ENCODE results near the gene SH3PXD2A. TPM values are rescaled to one million over a fixed set of nuclear protein-coding genes. Genes with fewer than 3 reads are reported as not detected.

The SH3PXD2A gene
- polyA plus RNA-seq, 1 experiment: 50.2 TPM

- ChIA-PET POLR2A (no interaction called here), CTCF (no interaction called here)
- TF ChIP-seq CTCF (IDR thresholded peaks at IDR 0.05; ENCODE audit: insufficient read depth, low read depth, low read length): no peak
- no peaks in the 10 kb centered on the region for H3K27me3 ChIP-seq (ENCODE audit: control insufficient read depth, insufficient read depth, low read length)
- H3K36me3 ChIP-seq (ENCODE audit: control insufficient read depth, insufficient read depth, low read length): no peaks in the 10 kb centered on the region
- DNase-seq (ENCODE audit: low read depth): no peak
- H3K4me3 ChIP-seq (ENCODE audit: low read depth, low read length): no peak overlapping the region
Observed at GRCh38 chr10:103896225-103896624, 40.8 kb upstream of the SH3PXD2A start.

DNA sequence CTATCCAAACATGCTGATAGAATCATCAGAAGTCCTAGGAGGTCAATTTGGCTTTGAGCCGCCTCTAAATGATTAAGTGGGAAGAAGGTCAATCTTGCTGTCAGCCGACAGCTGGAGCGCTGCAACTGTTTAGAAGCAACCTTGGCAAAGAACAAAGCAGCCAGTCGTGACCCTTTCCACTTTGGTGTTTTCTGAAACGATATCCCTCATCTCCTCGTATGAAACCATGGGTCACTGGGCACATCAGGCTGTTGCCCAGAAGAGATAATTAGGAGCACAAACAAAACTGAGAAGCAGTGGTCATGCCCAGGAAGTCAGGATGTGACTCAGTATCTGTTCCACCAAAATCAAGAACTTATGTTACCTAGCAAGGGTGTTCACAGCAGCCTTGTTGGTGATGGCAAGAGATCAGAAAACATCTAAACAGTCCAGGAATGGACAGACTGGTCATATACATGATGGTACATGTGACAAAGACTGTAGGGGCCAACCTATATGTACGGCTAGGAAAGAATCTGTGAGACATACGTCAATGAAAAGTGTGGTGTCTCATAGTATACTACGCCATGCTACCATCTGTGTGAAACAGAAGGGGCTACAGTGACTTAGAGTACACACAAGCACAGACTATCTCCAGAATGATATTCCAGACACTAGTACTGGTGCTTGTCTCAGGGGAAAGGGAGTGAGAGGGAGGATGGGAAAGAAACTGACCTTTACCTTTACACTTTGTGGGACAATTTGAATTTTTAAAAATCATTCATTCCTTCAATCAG is 40.2 kb upstream of the SH3PXD2A start:
- ChIA-PET POLR2A (no interaction called here), CTCF (interaction anchor here (0.6 to 1.6 kb wide), 2 partner anchors 10 to 11 kb away, joined by 4 read pairs; no protein-coding TSS in a partner anchor)
- Histone ChIP-seq H3K36me3 (ENCODE audit: control insufficient read depth, insufficient read depth, low read length) (no peaks in the 10 kb centered on the region), H3K4me3 (ENCODE audit: low read depth, low read length) (no peak overlapping the region), H3K27me3 (ENCODE audit: control insufficient read depth, insufficient read depth, low read length) (no peaks in the 10 kb centered on the region)
- peak; percentile 50 for DNase-seq (ENCODE audit: low read depth)
- TF ChIP-seq CTCF (IDR thresholded peaks at IDR 0.05; ENCODE audit: insufficient read depth, low read depth, low read length): no peak

DNA sequence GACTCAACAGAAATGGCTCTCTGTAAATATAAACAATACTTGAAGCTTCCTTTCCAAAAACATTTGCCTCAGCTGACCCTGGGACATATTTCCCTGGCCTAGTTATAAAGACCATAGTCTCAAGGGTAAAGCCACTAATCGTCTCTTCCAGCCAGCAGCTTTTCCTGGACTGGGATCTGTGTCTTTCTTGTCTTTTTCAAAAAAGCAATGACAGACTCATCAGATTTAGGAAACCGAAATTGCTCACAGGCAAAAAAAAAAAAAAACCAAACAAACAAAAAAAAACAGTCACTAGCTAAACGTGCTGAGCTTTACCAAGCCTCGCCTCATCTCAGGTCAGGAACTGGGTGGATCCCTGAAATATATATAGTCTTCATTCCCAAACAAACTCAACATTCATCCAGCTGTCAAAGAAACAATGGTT is 39.1 kb upstream of the SH3PXD2A start:
- CTCF ChIA-PET: interaction anchor here (1.1 to 1.6 kb wide), 3 partner anchors 9 to 182 kb away, joined by 3 to 4 read pairs (median 3); no protein-coding TSS in a partner anchor

DNA sequence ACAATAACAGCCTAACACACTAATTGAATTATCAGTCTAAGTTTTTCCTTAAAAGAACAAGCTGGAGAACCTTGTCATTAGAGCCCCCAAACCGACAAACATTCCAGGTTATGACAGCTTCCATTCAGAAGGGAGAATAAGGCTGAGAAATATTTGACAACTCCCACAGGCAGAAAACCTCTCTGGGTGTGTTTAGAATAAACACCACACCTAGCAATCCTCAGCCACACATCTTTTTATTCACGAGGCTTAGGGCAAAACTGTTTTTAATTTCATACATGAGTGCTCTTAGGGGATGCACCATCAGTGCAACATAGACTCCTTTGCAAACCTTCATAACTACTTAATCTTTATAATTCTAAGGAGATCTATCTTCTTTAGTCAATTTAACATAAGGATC is 38.4 kb upstream of the SH3PXD2A start:
- Histone ChIP-seq H3K36me3 (ENCODE audit: control insufficient read depth, insufficient read depth, low read length) (no peaks in the 10 kb centered on the region), H3K4me3 (ENCODE audit: low read depth, low read length) (no peak overlapping the region), H3K27me3 (ENCODE audit: control insufficient read depth, insufficient read depth, low read length) (no peaks in the 10 kb centered on the region)
- CTCF ChIA-PET: interaction anchor here (1.1 to 1.2 kb wide), 2 partner anchors 35 to 181 kb away, joined by 3 read pairs; no protein-coding TSS in a partner anchor
- DNase-seq (ENCODE audit: low read depth): no peak
- TF ChIP-seq CTCF (IDR thresholded peaks at IDR 0.05; ENCODE audit: insufficient read depth, low read depth, low read length): no peak
- POLR2A ChIA-PET: no interaction called here

More for the DNA sequence above, 39.1 kb upstream of the SH3PXD2A start:
- H3K27me3 ChIP-seq (ENCODE audit: control insufficient read depth, insufficient read depth, low read length): no peaks in the 10 kb centered on the region
- no peak for TF ChIP-seq CTCF (IDR thresholded peaks at IDR 0.05; ENCODE audit: insufficient read depth, low read depth, low read length)
- DNase-seq (ENCODE audit: low read depth): no peak
- POLR2A ChIA-PET: interaction anchor here (0.6 kb wide), 2 partner anchors 325 to 361 kb away, joined by 3 to 7 read pairs; no protein-coding TSS in a partner anchor
- H3K4me3 ChIP-seq (ENCODE audit: low read depth, low read length): no peak overlapping the region
- H3K36me3 ChIP-seq (ENCODE audit: control insufficient read depth, insufficient read depth, low read length): no peaks in the 10 kb centered on the region

GRCh38 chr10:103892181-103892580 is 36.8 kb upstream of the SH3PXD2A start:
- ChIA-PET CTCF (interaction anchor here (1.1 kb wide), 1 partner anchor 179 kb away, joined by 3 read pairs; no protein-coding TSS in a partner anchor), POLR2A (no interaction called here)
- Histone ChIP-seq H3K36me3 (ENCODE audit: control insufficient read depth, insufficient read depth, low read length) (no peaks in the 10 kb centered on the region), H3K27me3 (ENCODE audit: control insufficient read depth, insufficient read depth, low read length) (no peaks in the 10 kb centered on the region), H3K4me3 (ENCODE audit: low read depth, low read length) (no peak overlapping the region)
- DNase-seq (ENCODE audit: low read depth): no peak
- TF ChIP-seq CTCF (IDR thresholded peaks at IDR 0.05; ENCODE audit: insufficient read depth, low read depth, low read length): no peak

Measured in BJ (cell line).